Forelimb muscle (tissue), 1 donor: Measurements from ENCODE around the gene CATSPERD. TPM values are rescaled to one million over a fixed set of nuclear protein-coding genes. Genes with fewer than 3 reads are reported as not detected.

ENCODE experiments used
- DNase-seq: peaks from one replicate; pipeline ENCODE4 v3.0.0-alpha.2; 2013; ENCODE audit warnings: low read depth
- polyA plus RNA-seq: library from polyadenylated mRNA; unstranded; fragments of 120-200 nt; gene quantifications from one replicate; pipeline ENCODE4 v1.2.1, GENCODE V29; 2013; ENCODE audit not compliant: insufficient read length

The CATSPERD gene
- polyA plus RNA-seq, 1 donor: not detected

GRCh38 chr19:5826531-5827341, 106.3 kb downstream of the CATSPERD start:
- no peak for DNase-seq

- no peak for DNase-seq
Measured at GRCh38 chr19:5827342-5827890, 107.0 kb downstream of the CATSPERD start.

GRCh38 chr19:5827891-5828660, 107.6 kb downstream of the CATSPERD start:
- DNase-seq: peak; percentile 83

Other genes with a start within 250 kb of the CATSPERD start
- gene TINCR, start 152.7 kb upstream of the CATSPERD start, polyA plus RNA-seq: 1.0 TPM
- 46.4 TPM for gene SAFB2, start 97.9 kb upstream of the CATSPERD start, polyA plus RNA-seq
- gene SAFB, start 97.6 kb upstream of the CATSPERD start, polyA plus RNA-seq: 92.1 TPM
- gene MICOS13, start 40.1 kb upstream of the CATSPERD start, polyA plus RNA-seq: 93.6 TPM
- gene HSD11B1L, start 39.6 kb upstream of the CATSPERD start, polyA plus RNA-seq: 4.9 TPM
- gene RPL36, start 30.3 kb upstream of the CATSPERD start, polyA plus RNA-seq: 1,428 TPM
- gene LONP1, start 491 bp upstream of the CATSPERD start, polyA plus RNA-seq: 44.6 TPM
- 2.2 TPM for gene PRR22, start 64.1 kb downstream of the CATSPERD start, polyA plus RNA-seq
- gene DUS3L, start 70.5 kb downstream of the CATSPERD start, polyA plus RNA-seq: 24.5 TPM
- 0.37 TPM for gene NRTN, start 84.4 kb downstream of the CATSPERD start, polyA plus RNA-seq
- not detected for gene FUT6, start 119.1 kb downstream of the CATSPERD start, polyA plus RNA-seq
- gene FUT3, start 130.8 kb downstream of the CATSPERD start, polyA plus RNA-seq: 0.25 TPM
- not detected for gene FUT5, start 149.9 kb downstream of the CATSPERD start, polyA plus RNA-seq
- 191 TPM for gene NDUFA11, start 183.2 kb downstream of the CATSPERD start, polyA plus RNA-seq
- gene VMAC, start 184.2 kb downstream of the CATSPERD start, polyA plus RNA-seq: 4.3 TPM
- 6.3 TPM for gene CAPS, start 193.6 kb downstream of the CATSPERD start, polyA plus RNA-seq